ENCODE data around the gene MICALL1.
"Not testable (repeated sequence)": the region's sequence is repeated elsewhere in the genome, so short reads cannot be mapped to it uniquely, and the experiment has no call there.

The MICALL1 gene

GRCh38 chr22:37942133-37942532, 36.0 kb downstream of the MICALL1 start:
- no CpG with 5 or more reads among the region's 8 CpGs for WGBS (ENCODE audit: extremely low coverage, insufficient coverage, low lambda C conversion rate)
- H3K36me3 ChIP-seq (ENCODE audit: control insufficient read depth, insufficient read depth, low read length), result peaks cover 7% of the 10 kb centered on the region

GRCh38 chr22:37943136-37943824, 37.2 kb downstream of the MICALL1 start:
- no peak overlapping the region for H3K27ac ChIP-seq (ENCODE audit: low read depth, low read length)
- no CpG with 5 or more reads among the region's 12 CpGs for WGBS (ENCODE audit: extremely low coverage, insufficient coverage, low lambda C conversion rate)
- DNase-seq, result no peak

More at GRCh38 chr22:37942133-37942532, 36.0 kb downstream of the MICALL1 start:
- no peak overlapping the region for H3K4me3 ChIP-seq (ENCODE audit: low read length)
- H3K9ac ChIP-seq (ENCODE audit: low read length), result no peak overlapping the region
- no peak overlapping the region for H3K18ac ChIP-seq (ENCODE audit: low read length)
- H4K5ac ChIP-seq (ENCODE audit: low read length), result no peak overlapping the region
- DNase-seq, result no peak
- no peak overlapping the region for H3K27ac ChIP-seq (ENCODE audit: low read depth, low read length)
- H2BK120ac ChIP-seq (ENCODE audit: low read depth, low read length), result no peak overlapping the region
- no peaks in the 10 kb centered on the region for H3K4me1 ChIP-seq (ENCODE audit: control insufficient read depth, low read depth, low read length)
- no peak overlapping the region for H4K8ac ChIP-seq (ENCODE audit: low read depth, low read length)
- no peak overlapping the region for H3K4ac ChIP-seq (ENCODE audit: low read depth, low read length)
- H3K23ac ChIP-seq (ENCODE audit: low read length), result no peak overlapping the region
- no peaks in the 10 kb centered on the region for H3K79me2 ChIP-seq (ENCODE audit: control insufficient read depth, insufficient read depth, low read length)
- no peak overlapping the region for H2BK15ac ChIP-seq (replicated peaks; ENCODE audit: low read depth)
- H2BK5ac ChIP-seq (ENCODE audit: low read length), result no peak overlapping the region
- no peak overlapping the region for H3K56ac ChIP-seq (ENCODE audit: low read length)
- H2AK5ac ChIP-seq (ENCODE audit: low read length), result no peak overlapping the region
- no peaks in the 10 kb centered on the region for H3K79me1 ChIP-seq (ENCODE audit: low read length)
- no peaks in the 10 kb centered on the region for H3K27me3 ChIP-seq (ENCODE audit: insufficient read depth, low read length, poor library complexity)
- H3K4me2 ChIP-seq (ENCODE audit: low read length), result no peak overlapping the region

GRCh38 chr22:37943825-37944198, 37.7 kb downstream of the MICALL1 start:
- Histone ChIP-seq H3K23ac (ENCODE audit: low read length) (no peak overlapping the region), H2BK120ac (ENCODE audit: low read depth, low read length) (no peak overlapping the region), H2BK5ac (ENCODE audit: low read length) (no peak overlapping the region), H3K18ac (ENCODE audit: low read length) (no peak overlapping the region), H2AK5ac (ENCODE audit: low read length) (no peak overlapping the region), H3K56ac (ENCODE audit: low read length) (no peak overlapping the region), H3K27ac (ENCODE audit: low read depth, low read length) (no peak overlapping the region), H3K36me3 (ENCODE audit: control insufficient read depth, insufficient read depth, low read length) (peaks cover 4% of the 10 kb centered on the region), H2BK15ac (replicated peaks; ENCODE audit: low read depth) (no peak overlapping the region), H3K4me2 (ENCODE audit: low read length) (no peak overlapping the region), H3K79me2 (ENCODE audit: control insufficient read depth, insufficient read depth, low read length) (no peaks in the 10 kb centered on the region), H3K4me3 (ENCODE audit: low read length) (no peak overlapping the region), H3K9ac (ENCODE audit: low read length) (no peak overlapping the region), H3K79me1 (ENCODE audit: low read length) (no peaks in the 10 kb centered on the region), H4K8ac (ENCODE audit: low read depth, low read length) (no peak overlapping the region), H4K5ac (ENCODE audit: low read length) (no peak overlapping the region), H3K27me3 (ENCODE audit: insufficient read depth, low read length, poor library complexity) (no peaks in the 10 kb centered on the region), H3K4me1 (ENCODE audit: control insufficient read depth, low read depth, low read length) (no peaks in the 10 kb centered on the region), H3K4ac (ENCODE audit: low read depth, low read length) (no peak overlapping the region)
- no peak for DNase-seq
- no CpG with 5 or more reads among the region's 7 CpGs for WGBS (ENCODE audit: extremely low coverage, insufficient coverage, low lambda C conversion rate)

More at GRCh38 chr22:37943136-37943824, 37.2 kb downstream of the MICALL1 start:
- Histone ChIP-seq H4K8ac (ENCODE audit: low read depth, low read length) (no peak overlapping the region), H4K5ac (ENCODE audit: low read length) (no peak overlapping the region), H3K4me1 (ENCODE audit: control insufficient read depth, low read depth, low read length) (no peaks in the 10 kb centered on the region), H3K18ac (ENCODE audit: low read length) (no peak overlapping the region), H3K23ac (ENCODE audit: low read length) (no peak overlapping the region), H2BK5ac (ENCODE audit: low read length) (no peak overlapping the region), H3K9ac (ENCODE audit: low read length) (no peak overlapping the region), H2BK15ac (replicated peaks; ENCODE audit: low read depth) (no peak overlapping the region), H3K27me3 (ENCODE audit: insufficient read depth, low read length, poor library complexity) (no peaks in the 10 kb centered on the region), H2AK5ac (ENCODE audit: low read length) (no peak overlapping the region), H3K79me2 (ENCODE audit: control insufficient read depth, insufficient read depth, low read length) (no peaks in the 10 kb centered on the region), H3K4ac (ENCODE audit: low read depth, low read length) (no peak overlapping the region), H3K79me1 (ENCODE audit: low read length) (no peaks in the 10 kb centered on the region), H3K56ac (ENCODE audit: low read length) (no peak overlapping the region), H2BK120ac (ENCODE audit: low read depth, low read length) (no peak overlapping the region), H3K36me3 (ENCODE audit: control insufficient read depth, insufficient read depth, low read length) (peaks cover 4% of the 10 kb centered on the region), H3K4me2 (ENCODE audit: low read length) (no peak overlapping the region), H3K4me3 (ENCODE audit: low read length) (no peak overlapping the region)

GRCh38 chr22:37944423-37944822, 38.3 kb downstream of the MICALL1 start:
- not testable (repeated sequence) for H3K4ac ChIP-seq (ENCODE audit: low read depth, low read length); H3K23ac ChIP-seq (ENCODE audit: low read length); H3K27me3 ChIP-seq (ENCODE audit: insufficient read depth, low read length, poor library complexity); H3K4me1 ChIP-seq (ENCODE audit: control insufficient read depth, low read depth, low read length); H3K36me3 ChIP-seq (ENCODE audit: control insufficient read depth, insufficient read depth, low read length); H4K8ac ChIP-seq (ENCODE audit: low read depth, low read length); H3K27ac ChIP-seq (ENCODE audit: low read depth, low read length); H3K9ac ChIP-seq (ENCODE audit: low read length); H2AK5ac ChIP-seq (ENCODE audit: low read length); H3K4me3 ChIP-seq (ENCODE audit: low read length); H2BK120ac ChIP-seq (ENCODE audit: low read depth, low read length); H2BK5ac ChIP-seq (ENCODE audit: low read length); H3K79me2 ChIP-seq (ENCODE audit: control insufficient read depth, insufficient read depth, low read length); H3K4me2 ChIP-seq (ENCODE audit: low read length); H3K56ac ChIP-seq (ENCODE audit: low read length); H4K5ac ChIP-seq (ENCODE audit: low read length); H3K18ac ChIP-seq (ENCODE audit: low read length); H3K79me1 ChIP-seq (ENCODE audit: low read length); DNase-seq; H2BK15ac ChIP-seq (replicated peaks; ENCODE audit: low read depth)
- WGBS (ENCODE audit: extremely low coverage, insufficient coverage, low lambda C conversion rate), result no CpG with 5 or more reads among the region's 11 CpGs

GRCh38 chr22:37947142-37947795, 41.2 kb downstream of the MICALL1 start:
- H3K79me2 ChIP-seq (ENCODE audit: control insufficient read depth, insufficient read depth, low read length); H2BK15ac ChIP-seq (replicated peaks; ENCODE audit: low read depth); H3K4me3 ChIP-seq (ENCODE audit: low read length); H3K79me1 ChIP-seq (ENCODE audit: low read length); H3K4me2 ChIP-seq (ENCODE audit: low read length); H3K27me3 ChIP-seq (ENCODE audit: insufficient read depth, low read length, poor library complexity); H3K23ac ChIP-seq (ENCODE audit: low read length); H2BK5ac ChIP-seq (ENCODE audit: low read length); H4K8ac ChIP-seq (ENCODE audit: low read depth, low read length); H4K5ac ChIP-seq (ENCODE audit: low read length); H3K56ac ChIP-seq (ENCODE audit: low read length); H3K9ac ChIP-seq (ENCODE audit: low read length); H3K4ac ChIP-seq (ENCODE audit: low read depth, low read length); H3K36me3 ChIP-seq (ENCODE audit: control insufficient read depth, insufficient read depth, low read length); DNase-seq; H3K18ac ChIP-seq (ENCODE audit: low read length); H2AK5ac ChIP-seq (ENCODE audit: low read length); H3K4me1 ChIP-seq (ENCODE audit: control insufficient read depth, low read depth, low read length); H2BK120ac ChIP-seq (ENCODE audit: low read depth, low read length); H3K27ac ChIP-seq (ENCODE audit: low read depth, low read length): not testable (repeated sequence)
- WGBS (ENCODE audit: extremely low coverage, insufficient coverage, low lambda C conversion rate), result no CpG with 5 or more reads among the region's 14 CpGs

Measured in mesendoderm (in vitro differentiated cells).